Ovary (tissue), 9 donors: ENCODE results near the gene CNTN5. TPM values are rescaled to one million over a fixed set of nuclear protein-coding genes. Genes with fewer than 3 reads are reported as not detected.

Experiments used
- DNase-seq, 5 donors: peaks; one replicate each; pipeline ENCODE4 v3.0.0-alpha.2; 2019 to 2020
- H3K27ac ChIP-seq, 2 donors: fragments of 200-600 bp; one replicate each; pipeline versions ENCODE4 v1.5.1 to v1.8.0; 2019 to 2022
- H3K27me3 ChIP-seq: fragments of 200-600 bp; one replicate; pipeline ENCODE4 v1.8.0; 2022
- H3K36me3 ChIP-seq: fragments of 200-600 bp; sonication (generic); one replicate; pipeline ENCODE4 v1.5.1; 2019
- H3K4me1 ChIP-seq: one replicate; pipeline ENCODE4 v1.8.1; 2013; ENCODE audit warnings: mild to moderate bottlenecking, moderate library complexity; ENCODE audit not compliant: insufficient read depth
- H3K4me3 ChIP-seq: fragments of 200-600 bp; sonication (generic); one replicate; pipeline ENCODE4 v1.5.1; 2017
- H3K9me3 ChIP-seq, 2 donors: fragments of 200-600 bp in 1 of 2; sonication (generic) in 1 of 2; one replicate each; pipeline versions ENCODE4 v1.5.1 to v1.8.1; 2013 to 2019; ENCODE audit warnings: mild to moderate bottlenecking in 1 of 2, moderate library complexity in 1 of 2
- CTCF ChIP-seq, 3 donors: fragments of 450-650 bp in 2 of 3; fragments of 200-600 bp in 1 of 3; IDR thresholded peaks; one replicate each; pipeline versions ENCODE4 v1.5.1 to v1.8.0; 2016 to 2022; ENCODE audit warnings: antibody characterized with exemption in 3 of 3, mild to moderate bottlenecking in 1 of 3
- EP300 ChIP-seq: sonication (generic); formaldehyde crosslinking; IDR thresholded peaks from one replicate; pipeline ENCODE4 v1.6.1; 2017; ENCODE audit warnings: antibody characterized with exemption
- POLR2A ChIP-seq: fragments of 450-650 bp; IDR thresholded peaks from one replicate; pipeline ENCODE4 v1.6.1; 2017; ENCODE audit warnings: antibody characterized with exemption, mild to moderate bottlenecking, moderate library complexity
- WGBS, 3 donors: extraction: QIAGEN DNeasy Blood & Tissue Kit in 1 of 3; methylation state at CpG; one replicate each; pipeline versions ENCODE4 v1.1.5 to v1.1.7; 2013 to 2017; 5-methylcytosine and 5-hydroxymethylcytosine counted together
- intact Hi-C, 4 donors: fragments of 100-400 bp; cut with DNase I; formaldehyde crosslinking; loops; one replicate each; pipeline versions ENCODE4 v1.11.0 to v1.15.1; 2022 to 2023
- polyA plus RNA-seq, 2 donors: library from polyadenylated mRNA; stranded (reverse); fragments of 200-250 nt in 1 of 2; fragments of 350-450 nt in 1 of 2; fragmentation: Illumina TruSeq in 1 of 2; extraction: RNeasy Lipid Tissue Mini Kit (QIAGEN cat#74804) in 1 of 2; gene quantifications; one replicate each; pipeline ENCODE4 v1.2.3, GENCODE V29; 2013 to 2014
- total RNA-seq, 7 donors: library from RNA; depleted of rRNA in 2 of 7; stranded (reverse); fragments of >200 nt in 2 of 7; fragmentation: NEBNext Ultra II Directional in 3 of 7; extraction: Animal tissue kit (Norgen Biotek cat#: 25700) in 3 of 7; gene quantifications; one replicate each; pipeline versions ENCODE4 v1.1.0 to v1.2.4, GENCODE V29; 2016 to 2023
- donor health status: DM: no; HTN: no; CAD: no; lungs with moderate emphysema.
- donor health status: DM: no; HTN: no; CAD: no.
- donor health status: Bipolar disorder and iron deficiency.
- donor health status: DM: yes; HTN: yes; CAD: no.
- donor health status: DM: no; HTN: no; CAD: no.
- donor health status: DM: yes; HTN: yes; CAD: no.

Gene CNTN5
- total and polyA plus RNA-seq, 9 donors: 0.02 to 1.1 (median 0.15) TPM; not detected in 5

- Histone ChIP-seq H3K36me3 (no peaks in the 10 kb centered on the region), H3K27me3 (no peaks in the 10 kb centered on the region), H3K4me1 (no peaks in the 10 kb centered on the region), H3K4me3 (no peak overlapping the region), H3K27ac (no peak overlapping the region), H3K9me3 (no peaks in the 10 kb centered on the region)
- TF ChIP-seq POLR2A: no peak
- no peak for TF ChIP-seq CTCF (IDR thresholded peaks at IDR 0.05)
- TF ChIP-seq EP300: no peak
- intact Hi-C loops: no loop called here
- 61 to 69% (median 68%) methylated on average over 3 of the region's 3 CpGs for WGBS, 3 donors
- no peak for DNase-seq
These were observed 746.1 kb downstream of the CNTN5 start for GRCh38 chr11:99766811-99767210.

DNA sequence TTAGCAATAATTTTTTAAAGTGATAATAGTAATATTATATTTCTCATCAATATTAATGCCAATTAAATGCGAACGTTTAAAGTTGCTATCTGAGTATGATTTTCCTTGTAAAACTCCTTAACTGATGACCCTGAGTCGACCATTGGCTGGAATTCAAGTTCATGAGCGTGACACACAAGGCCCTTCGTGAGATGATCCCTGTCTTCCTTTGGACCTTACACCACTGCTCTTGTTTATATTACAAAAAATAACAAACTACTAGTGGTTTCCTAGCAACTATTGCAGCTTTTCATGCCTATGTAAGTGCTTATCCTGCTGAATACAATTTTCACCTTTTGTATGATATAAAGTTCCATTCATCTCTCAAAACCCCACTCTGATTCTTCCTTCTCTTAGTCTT, 752.9 kb downstream of the CNTN5 start:
- WGBS, 3 donors: 44 to 49% (median 46%) methylated on average over 5 of the region's 5 CpGs
- no peak for DNase-seq
- intact Hi-C loops: no loop called here

DNA sequence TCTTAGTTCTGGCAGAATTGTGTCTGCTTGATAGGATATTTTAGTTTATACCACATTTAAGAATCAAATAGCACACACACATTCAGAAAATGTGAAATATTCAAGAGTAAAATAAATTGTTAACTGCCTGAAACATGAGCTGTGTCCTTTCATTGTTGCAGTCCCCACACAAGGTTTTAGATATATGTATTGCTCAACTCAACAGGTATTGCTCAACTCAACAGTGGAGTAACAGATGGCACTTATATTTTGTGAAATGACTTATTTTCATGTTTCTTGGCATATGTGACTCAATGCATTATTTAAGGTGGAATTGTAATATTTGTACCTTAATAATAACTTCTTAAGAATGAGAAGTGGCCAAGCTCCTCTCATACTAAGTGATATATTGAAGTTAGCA, 760.3 kb downstream of the CNTN5 start:
- no peaks in the 10 kb centered on the region for H3K27me3 ChIP-seq
- H3K4me1 ChIP-seq: no peaks in the 10 kb centered on the region
- H3K27ac ChIP-seq: no peak overlapping the region
- TF ChIP-seq CTCF (IDR thresholded peaks at IDR 0.05) (no peak), EP300 (no peak), POLR2A (no peak)
- no peaks in the 10 kb centered on the region for H3K9me3 ChIP-seq
- DNase-seq: no peak
- no peaks in the 10 kb centered on the region for H3K36me3 ChIP-seq
- intact Hi-C loops: no loop called here
- no peak overlapping the region for H3K4me3 ChIP-seq

More for the DNA sequence above, 752.9 kb downstream of the CNTN5 start:
- Histone ChIP-seq H3K4me1 (no peaks in the 10 kb centered on the region), H3K27ac (no peak overlapping the region), H3K9me3 (no peaks in the 10 kb centered on the region), H3K36me3 (no peaks in the 10 kb centered on the region), H3K4me3 (no peak overlapping the region), H3K27me3 (no peaks in the 10 kb centered on the region)
- TF ChIP-seq POLR2A (no peak), EP300 (no peak), CTCF (IDR thresholded peaks at IDR 0.05) (no peak)

DNA sequence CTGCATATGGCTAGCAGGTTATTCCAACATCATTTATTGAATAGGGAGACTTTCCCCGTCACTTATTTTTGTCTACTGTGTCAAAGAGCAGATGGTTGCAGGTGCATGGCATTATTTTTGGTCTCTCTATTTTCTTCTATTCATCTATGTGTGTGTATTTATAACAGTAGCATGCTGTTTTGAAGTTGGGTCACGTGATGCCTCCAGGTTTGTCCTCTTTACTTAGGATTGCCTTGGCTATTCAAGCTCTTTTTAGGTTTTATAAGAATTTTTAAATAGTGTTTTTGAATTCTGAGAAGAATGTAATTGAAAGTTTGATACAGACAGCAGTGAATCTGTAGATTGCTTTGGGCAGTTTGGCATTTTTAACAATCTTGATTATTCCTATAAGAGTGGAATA, 770.6 kb downstream of the CNTN5 start:
- Histone ChIP-seq H3K36me3 (no peaks in the 10 kb centered on the region), H3K9me3 (no peaks in the 10 kb centered on the region), H3K4me1 (no peaks in the 10 kb centered on the region), H3K27ac (no peak overlapping the region), H3K27me3 (no peaks in the 10 kb centered on the region), H3K4me3 (no peak overlapping the region)
- DNase-seq: no peak
- TF ChIP-seq CTCF (IDR thresholded peaks at IDR 0.05) (no peak), EP300 (no peak), POLR2A (no peak)
- intact Hi-C loops: no loop called here
- WGBS, 3 donors: 37 to 58% (median 51%) methylated on average over 2 of the region's 2 CpGs

DNA sequence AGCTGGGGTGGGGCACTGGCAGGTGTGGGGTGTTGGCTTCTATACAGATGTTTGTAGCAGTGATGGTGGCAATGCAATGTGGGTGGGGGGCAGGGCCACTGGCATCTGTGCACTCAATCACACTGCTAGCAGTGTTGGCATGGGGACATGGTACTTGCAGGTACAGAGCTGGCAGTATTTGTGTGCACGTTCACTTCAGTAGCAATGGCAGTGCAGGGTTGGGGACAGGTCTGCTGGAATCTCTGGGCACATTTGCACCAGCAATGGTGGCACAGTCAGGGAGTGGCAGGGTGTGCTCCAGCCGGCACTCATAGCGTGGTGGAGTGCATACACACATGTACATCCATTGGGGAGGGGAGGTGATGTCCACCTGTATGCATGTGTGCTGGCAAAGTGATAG, 775.2 kb downstream of the CNTN5 start:
- 87 to 89% (median 88%) methylated on average over 3 of the region's 3 CpGs for WGBS, 3 donors
- intact Hi-C loops: no loop called here

More for the DNA sequence above, 775.2 kb downstream of the CNTN5 start:
- Histone ChIP-seq H3K4me3 (no peak overlapping the region), H3K4me1 (no peaks in the 10 kb centered on the region), H3K27ac (no peak overlapping the region), H3K9me3 (no peaks in the 10 kb centered on the region), H3K36me3 (no peaks in the 10 kb centered on the region), H3K27me3 (no peaks in the 10 kb centered on the region)
- TF ChIP-seq POLR2A: no peak
- TF ChIP-seq EP300: no peak
- no peak for TF ChIP-seq CTCF (IDR thresholded peaks at IDR 0.05)
- DNase-seq: no peak
